ENCODE results near the gene TANK.
A peak's percentile ranks its signal among the peaks of the same experiment; 100 is the strongest.

TANK gene

DNA sequence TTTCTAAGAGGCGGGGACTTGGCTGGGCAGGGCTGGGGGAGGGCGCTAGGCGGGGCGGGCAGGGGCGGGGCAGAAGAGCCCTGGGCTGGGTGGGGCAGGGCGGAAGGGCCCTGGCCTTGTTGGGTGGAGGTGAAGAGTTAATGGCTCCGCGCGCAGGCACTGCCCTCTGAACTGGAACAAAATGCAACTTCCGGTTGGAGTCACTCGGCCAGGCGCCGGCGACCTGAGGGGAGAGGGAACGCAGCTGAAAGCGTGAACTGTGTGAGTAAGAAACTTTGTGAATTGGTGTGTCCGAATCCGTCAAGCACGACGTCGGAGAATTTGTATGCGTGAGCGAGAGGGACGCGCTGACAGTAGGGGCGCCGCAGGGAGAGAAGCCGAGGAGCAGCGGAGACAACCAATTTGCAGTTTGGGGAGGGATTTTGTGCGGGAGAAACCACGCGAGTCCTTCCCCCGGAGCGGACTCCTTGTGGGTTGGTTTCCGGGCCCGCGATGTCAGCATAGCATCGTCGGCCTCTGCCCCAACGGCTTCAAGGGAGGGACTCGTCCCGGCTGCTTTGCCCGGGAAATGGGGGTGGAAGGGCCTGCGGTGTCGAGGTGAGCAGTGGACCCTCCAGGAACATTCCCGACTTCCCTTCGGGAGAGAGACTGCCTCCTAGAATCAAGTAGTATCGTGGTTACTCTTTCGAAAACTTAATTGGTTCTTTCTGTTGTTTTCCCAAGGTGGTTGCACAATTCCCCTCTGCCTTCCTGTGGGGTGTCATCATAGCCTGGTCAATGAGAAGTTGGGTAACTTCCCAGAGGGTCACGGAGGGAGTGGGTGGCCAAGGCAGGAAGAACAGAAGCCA, at the start of gene TANK:
TSS of gene TANK (plus strand) at position 203 of the 848 bp plus-strand sequence. CDS start 19,235 bp downstream, outside the sequence.
- peaks cover 18% of the 10 kb centered on the region for H3K4me1 ChIP-seq
- H3K27ac ChIP-seq: peak within 1 kb of the TSS; percentile 95
- H3K4me3 ChIP-seq: peak within 1 kb of the TSS; percentile 96
- H3K27me3 ChIP-seq: no peaks in the 10 kb centered on the region
- H4K20me1 ChIP-seq: peaks cover 8% of the 10 kb centered on the region; the same call in 1 of the 2 replicates
- TF ChIP-seq Cebpa-rat (IDR thresholded peaks at IDR 0.05): peak; percentile 84
- H3K4me2 ChIP-seq: peak within 1 kb of the TSS; percentile 91
- no peaks in the 10 kb centered on the region for H3K9me3 ChIP-seq
- H3K9ac ChIP-seq: peak within 1 kb of the TSS; percentile 96
- H3K36me3 ChIP-seq: peaks cover 15% of the 10 kb centered on the region

- Histone ChIP-seq H3K4me1 (no peaks in the 10 kb centered on the region), H3K27me3 (no peaks in the 10 kb centered on the region), H4K20me1 (no peaks in the 10 kb centered on the region), H3K36me3 (no peaks in the 10 kb centered on the region), H3K27ac (no peak overlapping the region), H3K4me2 (no peak overlapping the region), H3K4me3 (no peak overlapping the region), H3K9ac (no peak overlapping the region), H3K9me3 (no peaks in the 10 kb centered on the region)
- TF ChIP-seq Cebpa-rat (IDR thresholded peaks at IDR 0.05): no peak
Measured at GRCh38 chr2:161111531-161111930, 48.7 kb upstream of the TANK start.

DNA sequence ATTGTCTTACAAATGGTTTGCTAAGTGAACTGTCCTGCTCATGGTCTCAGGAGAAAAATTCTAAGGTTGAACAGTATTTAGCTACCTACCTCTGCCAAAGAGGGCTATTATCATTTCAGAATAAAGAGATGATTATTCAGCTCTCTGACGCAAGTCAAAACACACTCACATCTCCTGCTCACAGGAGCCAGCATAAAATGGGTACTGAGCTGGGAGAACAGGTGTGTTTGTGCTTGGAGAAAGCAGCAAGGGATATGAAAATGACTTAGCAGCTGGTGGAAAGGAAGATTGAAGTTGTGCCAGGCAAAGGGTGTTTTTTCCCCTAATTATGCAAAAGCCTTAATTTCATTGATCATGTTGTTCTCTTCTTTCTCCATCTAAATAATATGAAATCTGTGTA, 47.3 kb upstream of the TANK start:
- Histone ChIP-seq H3K4me3 (no peak overlapping the region), H3K4me1 (no peaks in the 10 kb centered on the region), H3K36me3 (no peaks in the 10 kb centered on the region), H4K20me1 (no peaks in the 10 kb centered on the region), H3K9me3 (no peaks in the 10 kb centered on the region), H3K27me3 (no peaks in the 10 kb centered on the region), H3K27ac (no peak overlapping the region), H3K4me2 (no peak overlapping the region), H3K9ac (no peak overlapping the region)
- no peak for TF ChIP-seq Cebpa-rat (IDR thresholded peaks at IDR 0.05)

GRCh38 chr2:161113693-161114575, 46.3 kb upstream of the TANK start:
- Histone ChIP-seq H3K4me2 (no peak overlapping the region), H3K4me1 (no peaks in the 10 kb centered on the region), H4K20me1 (no peaks in the 10 kb centered on the region), H3K27me3 (no peaks in the 10 kb centered on the region), H3K27ac (no peak overlapping the region), H3K4me3 (no peak overlapping the region), H3K9me3 (no peaks in the 10 kb centered on the region), H3K36me3 (no peaks in the 10 kb centered on the region), H3K9ac (no peak overlapping the region)
- no peak for TF ChIP-seq Cebpa-rat (IDR thresholded peaks at IDR 0.05)

DNA sequence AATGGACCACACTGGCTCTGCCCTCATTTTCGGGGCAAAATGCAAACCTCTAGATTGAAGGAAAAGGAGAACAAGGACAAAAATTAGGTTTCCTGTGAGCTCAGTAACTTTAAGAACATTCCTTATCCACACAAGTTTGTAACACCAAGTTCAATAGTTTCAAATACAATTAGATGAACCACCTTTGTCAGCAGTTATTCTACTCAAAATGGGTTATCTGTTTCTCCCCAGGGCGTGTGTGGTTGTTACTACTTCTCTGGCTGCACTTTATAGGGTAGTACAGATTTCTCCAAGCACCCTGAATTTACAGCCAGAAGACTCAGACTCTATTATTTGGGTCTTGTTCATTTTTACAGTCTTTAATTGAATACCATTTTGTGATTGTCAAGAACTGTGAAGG, 45.0 kb upstream of the TANK start:
- TF ChIP-seq Cebpa-rat (IDR thresholded peaks at IDR 0.05): no peak
- no peak overlapping the region for H3K27ac ChIP-seq
- no peaks in the 10 kb centered on the region for H3K9me3 ChIP-seq
- H3K9ac ChIP-seq: no peak overlapping the region
- peaks cover 6% of the 10 kb centered on the region for H3K4me1 ChIP-seq
- no peaks in the 10 kb centered on the region for H3K27me3 ChIP-seq
- H3K4me3 ChIP-seq: no peak overlapping the region
- no peaks in the 10 kb centered on the region for H3K36me3 ChIP-seq
- no peak overlapping the region for H3K4me2 ChIP-seq
- no peaks in the 10 kb centered on the region for H4K20me1 ChIP-seq

DNA sequence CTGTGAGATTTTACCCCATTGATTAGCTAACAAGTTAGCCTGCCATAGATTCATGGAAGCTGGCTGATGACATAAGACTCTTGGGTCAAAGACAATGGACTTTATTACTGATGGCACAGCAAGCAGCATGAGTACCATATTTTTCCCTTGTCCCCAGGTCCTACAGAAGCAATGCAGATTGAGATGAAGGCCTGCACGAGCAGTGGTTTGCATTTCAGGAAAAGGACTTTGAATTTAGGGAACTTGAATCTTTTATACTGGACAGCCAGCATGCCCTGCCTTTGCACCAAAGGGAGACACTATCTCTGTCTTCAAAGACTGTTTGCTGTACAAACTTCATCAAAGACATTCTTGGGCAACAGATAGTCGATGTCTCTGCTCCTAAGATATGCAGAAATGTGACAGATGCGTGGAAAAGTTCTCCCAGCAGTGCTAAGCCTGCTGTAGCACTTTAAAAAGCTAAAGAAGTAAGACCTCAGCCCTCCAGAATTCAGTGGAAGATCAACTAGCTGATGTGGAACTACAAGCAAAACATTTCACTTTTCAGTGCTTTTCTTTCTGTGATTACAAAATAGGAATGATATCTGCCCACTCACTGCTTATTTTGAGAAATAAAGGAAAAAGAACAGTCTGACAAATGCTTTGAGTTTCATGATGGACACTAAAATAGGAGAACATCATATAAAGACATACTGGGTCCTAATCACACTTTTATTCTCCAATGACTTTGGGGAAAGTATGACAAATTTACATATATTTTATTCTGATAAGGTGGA, 44.4 kb upstream of the TANK start:
- peaks cover 6% of the 10 kb centered on the region for H3K4me1 ChIP-seq
- no peaks in the 10 kb centered on the region for H3K27me3 ChIP-seq
- no peak overlapping the region for H3K9ac ChIP-seq
- no peak overlapping the region for H3K4me2 ChIP-seq
- H3K27ac ChIP-seq: no peak overlapping the region
- H4K20me1 ChIP-seq: no peaks in the 10 kb centered on the region
- no peak overlapping the region for H3K4me3 ChIP-seq
- no peaks in the 10 kb centered on the region for H3K9me3 ChIP-seq
- no peak for TF ChIP-seq Cebpa-rat (IDR thresholded peaks at IDR 0.05)
- no peaks in the 10 kb centered on the region for H3K36me3 ChIP-seq

DNA sequence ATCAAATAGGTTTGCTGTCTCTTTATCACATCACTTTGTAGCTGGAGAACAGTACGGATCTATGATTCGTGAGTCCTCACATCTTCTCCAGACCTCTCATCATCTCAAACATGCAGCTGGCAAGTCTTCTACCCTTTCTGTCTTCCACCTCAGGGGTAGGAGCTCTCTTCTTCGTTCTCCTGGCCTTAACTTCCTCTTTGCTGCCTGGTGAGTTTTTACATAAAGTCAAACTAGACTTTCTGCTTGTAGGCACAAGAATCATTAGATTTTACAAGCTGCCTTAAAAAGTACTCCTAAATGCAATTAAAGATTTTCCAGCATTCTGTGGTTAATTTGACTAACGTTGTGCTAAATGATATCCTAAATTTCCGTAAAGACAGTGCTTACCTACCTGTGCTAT, 43.7 kb upstream of the TANK start:
- no peaks in the 10 kb centered on the region for H3K27me3 ChIP-seq
- no peak overlapping the region for H3K4me3 ChIP-seq
- no peak for TF ChIP-seq Cebpa-rat (IDR thresholded peaks at IDR 0.05)
- no peaks in the 10 kb centered on the region for H3K36me3 ChIP-seq
- no peak overlapping the region for H3K27ac ChIP-seq
- H3K4me2 ChIP-seq: no peak overlapping the region
- no peaks in the 10 kb centered on the region for H4K20me1 ChIP-seq
- H3K9me3 ChIP-seq: no peaks in the 10 kb centered on the region
- no peak overlapping the region for H3K9ac ChIP-seq
- H3K4me1 ChIP-seq: peaks cover 6% of the 10 kb centered on the region

DNA sequence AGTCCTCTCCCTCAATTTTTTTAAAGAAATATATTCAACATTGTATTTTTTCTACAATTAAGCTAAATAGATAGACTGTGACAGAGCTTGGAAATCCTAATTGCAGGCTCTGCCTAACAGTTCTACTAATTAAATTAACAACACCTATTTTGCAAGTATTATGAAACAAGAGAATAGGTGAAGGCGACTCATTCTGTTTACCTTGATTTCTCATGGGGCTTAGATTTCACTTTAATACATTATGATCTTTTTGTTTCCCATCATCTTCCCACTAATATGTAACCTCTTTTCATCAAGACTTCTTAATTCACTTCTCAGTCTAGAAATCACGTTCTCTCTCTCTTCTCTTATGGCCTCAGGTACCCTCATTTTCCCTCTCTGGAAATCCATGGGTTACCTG, 42.7 kb upstream of the TANK start:
- peaks cover 6% of the 10 kb centered on the region for H3K4me1 ChIP-seq
- no peak for TF ChIP-seq Cebpa-rat (IDR thresholded peaks at IDR 0.05)

GRCh38 chr2:161118722-161119121, 41.5 kb upstream of the TANK start:
- Histone ChIP-seq H3K9me3 (no peaks in the 10 kb centered on the region), H4K20me1 (no peaks in the 10 kb centered on the region), H3K4me2 (no peak overlapping the region), H3K9ac (no peak overlapping the region), H3K4me3 (no peak overlapping the region), H3K27me3 (no peaks in the 10 kb centered on the region), H3K27ac (no peak overlapping the region), H3K36me3 (no peaks in the 10 kb centered on the region), H3K4me1 (peaks cover 6% of the 10 kb centered on the region)
- no peak for TF ChIP-seq Cebpa-rat (IDR thresholded peaks at IDR 0.05)

More for the DNA sequence above, 42.7 kb upstream of the TANK start:
- Histone ChIP-seq H4K20me1 (no peaks in the 10 kb centered on the region), H3K4me3 (no peak overlapping the region), H3K27me3 (no peaks in the 10 kb centered on the region), H3K9me3 (no peaks in the 10 kb centered on the region), H3K9ac (no peak overlapping the region), H3K27ac (no peak overlapping the region), H3K4me2 (no peak overlapping the region), H3K36me3 (no peaks in the 10 kb centered on the region)

Data from BLaER1 (cell line).